ENCODE measurements around the gene UPK3BL2.
"Not testable (repeated sequence)": the region's sequence is repeated elsewhere in the genome, so short reads cannot be mapped to it uniquely, and the experiment has no call there.

- TF ChIP-seq EZH2 (IDR thresholded peaks at IDR 0.05; ENCODE audit: low read depth, unreplicated experiment); POLR2AphosphoS5 (IDR thresholded peaks at IDR 0.05; ENCODE audit: low read depth); CREB1 (CRISPR knock-in tag; IDR thresholded peaks at IDR 0.05; ENCODE audit: low read depth); ETS1 (IDR thresholded peaks at IDR 0.05); JUNB (IDR thresholded peaks at IDR 0.05; ENCODE audit: unreplicated experiment); EZH2phosphoT487 (IDR thresholded peaks at IDR 0.05; ENCODE audit: unreplicated experiment); STAT1 (IDR thresholded peaks at IDR 0.05; ENCODE audit: unreplicated experiment): not testable (repeated sequence)
- TF ChIP-seq, protein P1, sequence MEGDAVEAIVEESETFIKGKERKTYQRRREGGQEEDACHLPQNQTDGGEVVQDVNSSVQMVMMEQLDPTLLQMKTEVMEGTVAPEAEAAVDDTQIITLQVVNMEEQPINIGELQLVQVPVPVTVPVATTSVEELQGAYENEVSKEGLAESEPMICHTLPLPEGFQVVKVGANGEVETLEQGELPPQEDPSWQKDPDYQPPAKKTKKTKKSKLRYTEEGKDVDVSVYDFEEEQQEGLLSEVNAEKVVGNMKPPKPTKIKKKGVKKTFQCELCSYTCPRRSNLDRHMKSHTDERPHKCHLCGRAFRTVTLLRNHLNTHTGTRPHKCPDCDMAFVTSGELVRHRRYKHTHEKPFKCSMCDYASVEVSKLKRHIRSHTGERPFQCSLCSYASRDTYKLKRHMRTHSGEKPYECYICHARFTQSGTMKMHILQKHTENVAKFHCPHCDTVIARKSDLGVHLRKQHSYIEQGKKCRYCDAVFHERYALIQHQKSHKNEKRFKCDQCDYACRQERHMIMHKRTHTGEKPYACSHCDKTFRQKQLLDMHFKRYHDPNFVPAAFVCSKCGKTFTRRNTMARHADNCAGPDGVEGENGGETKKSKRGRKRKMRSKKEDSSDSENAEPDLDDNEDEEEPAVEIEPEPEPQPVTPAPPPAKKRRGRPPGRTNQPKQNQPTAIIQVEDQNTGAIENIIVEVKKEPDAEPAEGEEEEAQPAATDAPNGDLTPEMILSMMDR (conservative IDR thresholded peaks at IDR 0.05; ENCODE audit: low read depth in 2 of 2): not testable (repeated sequence)
- TF ChIP-seq, protein P2, sequence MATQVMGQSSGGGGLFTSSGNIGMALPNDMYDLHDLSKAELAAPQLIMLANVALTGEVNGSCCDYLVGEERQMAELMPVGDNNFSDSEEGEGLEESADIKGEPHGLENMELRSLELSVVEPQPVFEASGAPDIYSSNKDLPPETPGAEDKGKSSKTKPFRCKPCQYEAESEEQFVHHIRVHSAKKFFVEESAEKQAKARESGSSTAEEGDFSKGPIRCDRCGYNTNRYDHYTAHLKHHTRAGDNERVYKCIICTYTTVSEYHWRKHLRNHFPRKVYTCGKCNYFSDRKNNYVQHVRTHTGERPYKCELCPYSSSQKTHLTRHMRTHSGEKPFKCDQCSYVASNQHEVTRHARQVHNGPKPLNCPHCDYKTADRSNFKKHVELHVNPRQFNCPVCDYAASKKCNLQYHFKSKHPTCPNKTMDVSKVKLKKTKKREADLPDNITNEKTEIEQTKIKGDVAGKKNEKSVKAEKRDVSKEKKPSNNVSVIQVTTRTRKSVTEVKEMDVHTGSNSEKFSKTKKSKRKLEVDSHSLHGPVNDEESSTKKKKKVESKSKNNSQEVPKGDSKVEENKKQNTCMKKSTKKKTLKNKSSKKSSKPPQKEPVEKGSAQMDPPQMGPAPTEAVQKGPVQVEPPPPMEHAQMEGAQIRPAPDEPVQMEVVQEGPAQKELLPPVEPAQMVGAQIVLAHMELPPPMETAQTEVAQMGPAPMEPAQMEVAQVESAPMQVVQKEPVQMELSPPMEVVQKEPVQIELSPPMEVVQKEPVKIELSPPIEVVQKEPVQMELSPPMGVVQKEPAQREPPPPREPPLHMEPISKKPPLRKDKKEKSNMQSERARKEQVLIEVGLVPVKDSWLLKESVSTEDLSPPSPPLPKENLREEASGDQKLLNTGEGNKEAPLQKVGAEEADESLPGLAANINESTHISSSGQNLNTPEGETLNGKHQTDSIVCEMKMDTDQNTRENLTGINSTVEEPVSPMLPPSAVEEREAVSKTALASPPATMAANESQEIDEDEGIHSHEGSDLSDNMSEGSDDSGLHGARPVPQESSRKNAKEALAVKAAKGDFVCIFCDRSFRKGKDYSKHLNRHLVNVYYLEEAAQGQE (IDR thresholded peaks at IDR 0.05; ENCODE audit: unreplicated experiment): not testable (repeated sequence)
These were observed 34.1 kb upstream of the UPK3BL2 start for GRCh38 chr7:102577315-102578240.
